ENCODE data around the gene FBXO44.

The FBXO44 gene

GRCh38 chr1:11629184-11630016, 25.3 kb upstream of the FBXO44 start:
- Histone ChIP-seq H4K20me1 (ENCODE audit: control insufficient read depth, insufficient read depth, low read depth, low read length) (no peaks in the 10 kb centered on the region), H3F3A (ENCODE audit: control insufficient read depth, insufficient read depth) (no peaks in the 10 kb centered on the region), H3K4me3 (ENCODE audit: low read length) (no peak overlapping the region), H3K27ac (ENCODE audit: low read depth, low read length) (no peak overlapping the region), H3K4me2 (ENCODE audit: low read length) (no peak overlapping the region), H3K9me2 (replicated peaks; ENCODE audit: control insufficient read depth, low read length) (no peaks in the 10 kb centered on the region), H3K4me1 (ENCODE audit: control insufficient read depth, low read length) (peaks cover 1% of the 10 kb centered on the region), H3K36me3 (ENCODE audit: control insufficient read depth, low read length) (no peaks in the 10 kb centered on the region), H3K9me3 (ENCODE audit: control insufficient read depth, insufficient read depth, low read length) (no peaks in the 10 kb centered on the region), H3K79me2 (ENCODE audit: control insufficient read depth, low read length) (no peaks in the 10 kb centered on the region), H3K27me3 (ENCODE audit: control insufficient read depth, low read length) (peaks cover 38% of the 10 kb centered on the region)
- TF ChIP-seq CTCF (IDR thresholded peaks at IDR 0.05; ENCODE audit: low read depth, low read length, poor library complexity, severe bottlenecking) (no peak), EZH2phosphoT487 (IDR thresholded peaks at IDR 0.05; ENCODE audit: borderline replicate concordance, low read length) (no peak)

GRCh38 chr1:11634365-11635192, 20.1 kb upstream of the FBXO44 start:
- Histone ChIP-seq H3K4me3 (ENCODE audit: low read length) (no peak overlapping the region), H3F3A (ENCODE audit: control insufficient read depth, insufficient read depth) (no peaks in the 10 kb centered on the region), H3K9me3 (ENCODE audit: control insufficient read depth, insufficient read depth, low read length) (no peaks in the 10 kb centered on the region), H3K36me3 (ENCODE audit: control insufficient read depth, low read length) (no peaks in the 10 kb centered on the region), H3K79me2 (ENCODE audit: control insufficient read depth, low read length) (no peaks in the 10 kb centered on the region), H4K20me1 (ENCODE audit: control insufficient read depth, insufficient read depth, low read depth, low read length) (no peaks in the 10 kb centered on the region), H3K27me3 (ENCODE audit: control insufficient read depth, low read length) (peaks cover 18% of the 10 kb centered on the region), H3K27ac (ENCODE audit: low read depth, low read length) (no peak overlapping the region), H3K4me1 (ENCODE audit: control insufficient read depth, low read length) (peaks cover 8% of the 10 kb centered on the region), H3K9me2 (replicated peaks; ENCODE audit: control insufficient read depth, low read length) (no peaks in the 10 kb centered on the region), H3K4me2 (ENCODE audit: low read length) (no peak overlapping the region)
- TF ChIP-seq EZH2phosphoT487 (IDR thresholded peaks at IDR 0.05; ENCODE audit: borderline replicate concordance, low read length) (no peak), CTCF (IDR thresholded peaks at IDR 0.05; ENCODE audit: low read depth, low read length, poor library complexity, severe bottlenecking) (no peak)

- H3K79me2 ChIP-seq (ENCODE audit: control insufficient read depth, low read length), result no peaks in the 10 kb centered on the region
- H3K9me2 ChIP-seq (replicated peaks; ENCODE audit: control insufficient read depth, low read length), result no peaks in the 10 kb centered on the region
- no peak overlapping the region for H3K27ac ChIP-seq (ENCODE audit: low read depth, low read length)
- H3K9me3 ChIP-seq (ENCODE audit: control insufficient read depth, insufficient read depth, low read length), result no peaks in the 10 kb centered on the region
- no peak overlapping the region for H3K4me2 ChIP-seq (ENCODE audit: low read length)
- H3K27me3 ChIP-seq (ENCODE audit: control insufficient read depth, low read length), result peaks cover 4% of the 10 kb centered on the region; the same call in 1 of the 2 replicates
- peaks cover 14% of the 10 kb centered on the region for H3K4me1 ChIP-seq (ENCODE audit: control insufficient read depth, low read length)
- TF ChIP-seq CTCF (IDR thresholded peaks at IDR 0.05; ENCODE audit: low read depth, low read length, poor library complexity, severe bottlenecking) (no peak), EZH2phosphoT487 (IDR thresholded peaks at IDR 0.05; ENCODE audit: borderline replicate concordance, low read length) (no peak)
- H3K4me3 ChIP-seq (ENCODE audit: low read length), result no peak overlapping the region
- H4K20me1 ChIP-seq (ENCODE audit: control insufficient read depth, insufficient read depth, low read depth, low read length), result no peaks in the 10 kb centered on the region
- H3F3A ChIP-seq (ENCODE audit: control insufficient read depth, insufficient read depth), result no peaks in the 10 kb centered on the region
- H3K36me3 ChIP-seq (ENCODE audit: control insufficient read depth, low read length), result no peaks in the 10 kb centered on the region
Observed at GRCh38 chr1:11638121-11638520, 16.6 kb upstream of the FBXO44 start.

Measured in DOHH2 (cell line).